MCF 10A (cell line): ENCODE results near the gene CCDC148. TPM values are rescaled to one million over a fixed set of nuclear protein-coding genes. Genes with fewer than 3 reads are reported as not detected.
"Not testable (repeated sequence)": the region's sequence is repeated elsewhere in the genome, so short reads cannot be mapped to it uniquely, and the experiment has no call there.

ENCODE experiments used
- BruUV-seq: library from RNA; stranded (reverse); fragments of 400-500 nt; replicated peaks from 2 replicates; lab custom pipeline; 2021; lab: Mats Ljungman, UMichigan
- CTCF ChIA-PET: fragments of 300-600 bp; sonication (Branson Sonifier 250); formaldehyde crosslinking; extraction: SDS; loops from one replicate; lab custom pipeline; 2021; ENCODE audit warnings: antibody characterized with exemption, inconsistent platforms; lab: Yijun Ruan, JAX
- POLR2A ChIA-PET: fragments of 300-600, 350-650 bp; sonication (Branson Sonifier 250); formaldehyde crosslinking; extraction: SDS; loops from one replicate; lab custom pipeline; 2020; ENCODE audit warnings: antibody characterized with exemption, inconsistent platforms; lab: Yijun Ruan, JAX
- DNase-seq: peaks from one replicate; pipeline ENCODE4 v3.0.0-alpha.2; 2018; ENCODE audit not compliant: unreplicated experiment
- H3K27ac Mint-ChIP-seq: one replicate; pipeline ENCODE4 v1.8.0; 2022; ENCODE audit warnings: mild to moderate bottlenecking, low read depth, mixed read lengths; ENCODE audit not compliant: unreplicated experiment
- H3K27me3 Mint-ChIP-seq: one replicate; pipeline ENCODE4 v1.8.0; 2022; ENCODE audit warnings: mixed read lengths; ENCODE audit not compliant: insufficient read depth, unreplicated experiment
- H3K36me3 Mint-ChIP-seq: one replicate; pipeline ENCODE4 v1.8.0; 2022; ENCODE audit warnings: mild to moderate bottlenecking, moderate library complexity, mixed read lengths; ENCODE audit not compliant: insufficient read depth, unreplicated experiment
- H3K4me1 Mint-ChIP-seq: one replicate; pipeline ENCODE4 v1.8.0; 2022; ENCODE audit warnings: mixed read lengths; ENCODE audit not compliant: insufficient read depth, unreplicated experiment
- H3K4me3 Mint-ChIP-seq: one replicate; pipeline ENCODE4 v1.8.0; 2022; ENCODE audit warnings: mild to moderate bottlenecking, moderate library complexity, mixed read lengths; ENCODE audit not compliant: unreplicated experiment
- H3K9me3 Mint-ChIP-seq: one replicate; pipeline ENCODE4 v1.8.0; 2022; ENCODE audit warnings: mixed read lengths; ENCODE audit not compliant: unreplicated experiment
- intact Hi-C: fragments of 100-400 bp; cut with micrococcal nuclease; formaldehyde crosslinking; loops from 2 replicates; pipeline ENCODE4 v1.14.1; 2022
- total RNA-seq: library from RNA; stranded (reverse); gene quantifications from 2 replicates; pipeline ENCODE4 v1.2.3, GENCODE V29; 2022
- TF ChIP-seq, protein P1 (sequence below): fragments of 200-600 bp; IDR thresholded peaks from one replicate; pipeline ENCODE4 v1.8.0; 2022; ENCODE audit warnings: antibody characterized with exemption, mild to moderate bottlenecking; ENCODE audit not compliant: unreplicated experiment

The CCDC148 gene
- total RNA-seq, 1 experiment from 2014 or later = 0.51 TPM

- H3K27me3 Mint-ChIP-seq = no peaks in the 10 kb centered on the region
- BruUV-seq = no TSS peak
- H3K4me1 Mint-ChIP-seq = no peaks in the 10 kb centered on the region
- no peak overlapping the region for H3K4me3 Mint-ChIP-seq
- ChIA-PET CTCF (interaction anchor here (0.5 to 1.9 kb wide), 13 partner anchors 9 to 993 kb away, joined by 3 to 7 read pairs (median 3); no protein-coding TSS in a partner anchor), POLR2A (interaction anchor here (0.6 to 1.0 kb wide), 3 partner anchors 9 to 317 kb away, joined by 3 to 4 read pairs (median 3); no protein-coding TSS in a partner anchor)
- no peak for DNase-seq
- no peaks in the 10 kb centered on the region for H3K9me3 Mint-ChIP-seq
- peaks cover 12% of the 10 kb centered on the region for H3K36me3 Mint-ChIP-seq
- TF ChIP-seq, protein P1, sequence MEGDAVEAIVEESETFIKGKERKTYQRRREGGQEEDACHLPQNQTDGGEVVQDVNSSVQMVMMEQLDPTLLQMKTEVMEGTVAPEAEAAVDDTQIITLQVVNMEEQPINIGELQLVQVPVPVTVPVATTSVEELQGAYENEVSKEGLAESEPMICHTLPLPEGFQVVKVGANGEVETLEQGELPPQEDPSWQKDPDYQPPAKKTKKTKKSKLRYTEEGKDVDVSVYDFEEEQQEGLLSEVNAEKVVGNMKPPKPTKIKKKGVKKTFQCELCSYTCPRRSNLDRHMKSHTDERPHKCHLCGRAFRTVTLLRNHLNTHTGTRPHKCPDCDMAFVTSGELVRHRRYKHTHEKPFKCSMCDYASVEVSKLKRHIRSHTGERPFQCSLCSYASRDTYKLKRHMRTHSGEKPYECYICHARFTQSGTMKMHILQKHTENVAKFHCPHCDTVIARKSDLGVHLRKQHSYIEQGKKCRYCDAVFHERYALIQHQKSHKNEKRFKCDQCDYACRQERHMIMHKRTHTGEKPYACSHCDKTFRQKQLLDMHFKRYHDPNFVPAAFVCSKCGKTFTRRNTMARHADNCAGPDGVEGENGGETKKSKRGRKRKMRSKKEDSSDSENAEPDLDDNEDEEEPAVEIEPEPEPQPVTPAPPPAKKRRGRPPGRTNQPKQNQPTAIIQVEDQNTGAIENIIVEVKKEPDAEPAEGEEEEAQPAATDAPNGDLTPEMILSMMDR = no peak
- no peak overlapping the region for H3K27ac Mint-ChIP-seq
- intact Hi-C loops = no loop called here
Observed at GRCh38 chr2:158473719-158474392, 17.3 kb upstream of the CCDC148 start.

GRCh38 chr2:158473300-158473699 is 16.7 kb upstream of the CCDC148 start:
- H3K4me3 Mint-ChIP-seq, BruUV-seq, H3K27ac Mint-ChIP-seq, H3K4me1 Mint-ChIP-seq, DNase-seq, H3K27me3 Mint-ChIP-seq, H3K9me3 Mint-ChIP-seq, intact Hi-C loops: not testable (repeated sequence)
- CTCF ChIA-PET = interaction anchor here (0.5 to 1.9 kb wide), 8 partner anchors 12 to 884 kb away, joined by 3 to 7 read pairs (median 4); no protein-coding TSS in a partner anchor
- POLR2A ChIA-PET = interaction anchor here (0.6 to 1.0 kb wide), 2 partner anchors 9 to 317 kb away, joined by 3 to 4 read pairs; no protein-coding TSS in a partner anchor
- H3K36me3 Mint-ChIP-seq = peaks cover 13% of the 10 kb centered on the region

- H3K36me3 Mint-ChIP-seq = peaks cover 13% of the 10 kb centered on the region
- H3K27me3 Mint-ChIP-seq, H3K4me3 Mint-ChIP-seq, H3K4me1 Mint-ChIP-seq, intact Hi-C loops, DNase-seq, H3K9me3 Mint-ChIP-seq, POLR2A ChIA-PET, BruUV-seq, H3K27ac Mint-ChIP-seq: not testable (repeated sequence)
- CTCF ChIA-PET = interaction anchor here (0.5 to 1.9 kb wide), 4 partner anchors 11 to 155 kb away, joined by 3 to 4 read pairs (median 4); no protein-coding TSS in a partner anchor
Observed at GRCh38 chr2:158472829-158473228, 16.3 kb upstream of the CCDC148 start.

DNA sequence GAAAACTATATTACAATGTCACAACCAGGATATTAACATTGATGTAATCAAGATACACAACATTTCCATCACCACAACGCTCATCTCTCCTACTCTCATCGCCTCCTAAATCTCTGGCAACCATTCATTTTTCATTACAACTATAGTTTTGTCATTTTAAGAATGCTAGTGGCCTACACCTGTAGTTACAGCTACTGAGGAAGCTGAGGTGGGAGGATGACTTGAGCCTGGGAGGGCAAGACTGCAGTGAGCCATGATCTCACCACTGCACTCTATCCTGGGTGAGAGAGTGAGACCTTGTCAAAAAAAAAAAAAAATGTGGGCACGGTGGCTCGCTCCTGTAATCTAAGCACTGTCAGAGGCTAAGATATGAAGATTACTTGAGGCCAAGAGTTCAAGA is 10.7 kb upstream of the CCDC148 start:
- CTCF ChIA-PET = interaction anchor here (0.6 to 1.2 kb wide), 5 partner anchors 22 to 1011 kb away, joined by 3 to 5 read pairs (median 3); no protein-coding TSS in a partner anchor
- intact Hi-C loops = no loop called here
- TF ChIP-seq, protein P1 = no peak
- H3K27me3 Mint-ChIP-seq = no peaks in the 10 kb centered on the region
- no peak overlapping the region for H3K27ac Mint-ChIP-seq
- H3K4me1 Mint-ChIP-seq = peaks cover 11% of the 10 kb centered on the region
- DNase-seq = no peak
- H3K4me3 Mint-ChIP-seq = no peak overlapping the region
- BruUV-seq = no TSS peak
- H3K36me3 Mint-ChIP-seq = peaks cover 13% of the 10 kb centered on the region
- no peaks in the 10 kb centered on the region for H3K9me3 Mint-ChIP-seq
- POLR2A ChIA-PET = interaction anchor here (0.6 to 2.8 kb wide), 3 partner anchors 9 to 195 kb away, joined by 3 to 12 read pairs (median 3); no protein-coding TSS in a partner anchor
